ENCODE data around the gene MAP3K8.
"Not testable (repeated sequence)": the region's sequence is repeated elsewhere in the genome, so short reads cannot be mapped to it uniquely, and the experiment has no call there.

Gene MAP3K8

DNA sequence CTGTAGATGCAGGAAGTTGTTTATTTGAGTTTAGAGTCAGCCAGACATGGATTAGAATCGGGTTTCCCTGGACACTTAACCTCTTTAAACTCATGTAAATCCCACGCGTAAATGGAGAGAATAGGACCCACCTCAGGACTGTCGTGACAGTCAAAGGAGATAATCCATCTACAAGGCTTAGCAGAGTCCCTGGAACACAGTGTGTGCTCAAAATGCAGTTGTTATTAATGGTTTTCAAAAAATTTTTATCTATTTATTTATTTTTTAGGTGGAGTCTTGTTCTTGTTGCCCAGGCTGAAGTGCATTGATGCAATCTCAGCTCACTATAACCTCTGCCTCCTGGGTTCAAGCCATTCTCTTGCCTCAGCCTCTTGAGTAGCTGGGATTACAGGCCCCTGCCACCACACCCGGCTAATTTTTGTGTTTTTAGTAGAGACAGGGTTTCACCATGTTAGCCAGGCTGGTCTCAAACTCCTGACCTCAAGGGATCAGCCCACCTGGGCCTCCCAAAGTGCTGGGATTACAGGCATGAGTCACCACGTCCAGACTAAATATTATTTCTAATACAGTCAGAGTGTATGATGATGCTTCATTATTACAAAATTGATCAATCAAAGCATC is 10.2 kb upstream of the MAP3K8 start:
- not testable (repeated sequence) for DNase-seq

DNA sequence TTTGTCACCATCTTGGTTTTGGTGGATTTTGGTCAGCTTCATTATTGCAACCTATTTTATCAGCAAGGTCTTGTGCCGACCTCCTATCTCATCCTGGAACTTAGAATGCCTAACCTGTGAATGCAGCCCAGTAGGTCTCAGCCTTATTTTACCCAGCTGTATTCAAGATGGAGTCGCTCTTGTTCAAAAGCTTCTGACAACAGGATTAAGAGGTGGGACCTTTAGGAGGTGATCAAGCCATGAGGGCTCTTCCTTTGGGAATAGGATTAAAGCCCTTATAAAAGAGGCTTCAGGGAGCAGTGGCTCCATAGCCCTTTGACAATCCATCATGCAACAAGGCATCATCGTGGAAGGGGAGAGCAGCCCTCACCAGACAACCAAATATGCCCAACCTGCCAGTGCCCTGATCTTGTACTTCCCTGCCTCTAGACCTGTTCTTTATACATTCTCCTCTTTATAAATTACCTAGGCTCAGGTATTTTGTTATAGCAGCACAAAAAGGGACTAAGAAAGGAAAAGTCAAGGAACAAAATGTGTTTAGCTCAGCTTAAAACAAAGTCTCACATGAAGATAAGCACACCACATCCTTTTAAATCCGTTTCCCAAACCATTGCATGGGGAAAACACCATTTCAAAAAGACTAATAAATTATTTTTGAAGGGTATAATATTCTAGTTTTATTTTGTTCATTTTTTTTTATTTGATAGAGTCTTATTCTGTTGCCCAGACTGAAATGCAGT is 8.5 kb upstream of the MAP3K8 start:
- no peak for DNase-seq

DNA sequence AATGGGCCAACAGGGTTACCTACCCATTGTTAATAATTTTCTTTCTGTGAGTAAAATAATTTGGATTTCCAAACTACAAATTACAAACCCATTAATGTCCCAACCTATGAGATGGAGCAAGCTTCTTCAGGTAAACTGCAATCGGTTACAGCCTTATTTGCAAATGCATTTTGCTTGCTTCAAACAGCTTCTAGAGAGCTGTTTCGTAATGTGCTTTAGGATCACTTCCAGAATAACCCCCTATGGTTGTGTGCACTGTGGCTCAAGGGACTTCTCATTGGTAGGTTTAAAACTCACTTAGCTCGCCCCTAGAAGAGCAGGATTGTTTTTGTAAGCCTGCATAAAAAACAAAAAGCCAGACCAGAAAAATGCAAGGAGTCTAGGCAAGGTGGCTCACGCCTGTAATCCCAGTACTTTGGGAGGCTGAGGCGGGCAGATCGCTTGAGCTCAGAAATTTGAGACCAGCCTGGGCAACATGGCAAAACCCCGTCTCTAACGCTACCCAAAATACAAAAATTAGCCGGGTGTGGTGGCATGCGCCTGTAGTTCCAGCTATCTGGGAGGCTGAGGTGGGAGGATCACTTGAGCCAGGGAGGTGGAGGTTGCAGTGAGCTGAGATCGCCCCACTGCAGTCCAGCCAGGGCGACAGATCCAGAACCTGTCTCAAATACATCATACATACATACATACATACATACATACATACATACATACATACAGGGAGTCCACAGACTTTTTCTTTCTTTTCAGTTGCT is 3.3 kb upstream of the MAP3K8 start:
- DNase-seq, result no peak

DNA sequence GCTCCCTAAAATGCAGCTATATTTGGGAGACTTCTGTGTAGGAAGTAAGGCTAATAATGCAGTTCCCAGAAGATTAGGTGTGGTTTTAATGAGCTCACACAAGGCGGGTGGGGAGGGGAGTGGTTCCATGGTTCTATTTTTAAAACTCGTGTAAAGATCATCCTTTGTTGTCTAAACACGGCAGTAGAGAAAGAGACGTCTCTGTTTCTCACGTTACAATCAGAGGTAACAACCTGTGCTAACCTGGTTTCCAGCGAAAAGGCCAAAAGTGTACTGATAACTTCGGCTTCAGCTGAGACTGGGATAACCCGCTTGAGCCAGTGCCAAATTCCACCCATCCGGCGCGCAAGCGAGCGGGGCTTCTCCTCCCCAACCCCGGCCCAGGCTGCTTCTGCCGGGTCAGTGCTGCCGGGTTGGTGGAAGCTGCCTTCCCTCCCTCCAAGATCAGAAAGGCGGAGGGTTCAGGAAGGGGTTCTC is 2.5 kb upstream of the MAP3K8 start:
- no peak for DNase-seq

DNA sequence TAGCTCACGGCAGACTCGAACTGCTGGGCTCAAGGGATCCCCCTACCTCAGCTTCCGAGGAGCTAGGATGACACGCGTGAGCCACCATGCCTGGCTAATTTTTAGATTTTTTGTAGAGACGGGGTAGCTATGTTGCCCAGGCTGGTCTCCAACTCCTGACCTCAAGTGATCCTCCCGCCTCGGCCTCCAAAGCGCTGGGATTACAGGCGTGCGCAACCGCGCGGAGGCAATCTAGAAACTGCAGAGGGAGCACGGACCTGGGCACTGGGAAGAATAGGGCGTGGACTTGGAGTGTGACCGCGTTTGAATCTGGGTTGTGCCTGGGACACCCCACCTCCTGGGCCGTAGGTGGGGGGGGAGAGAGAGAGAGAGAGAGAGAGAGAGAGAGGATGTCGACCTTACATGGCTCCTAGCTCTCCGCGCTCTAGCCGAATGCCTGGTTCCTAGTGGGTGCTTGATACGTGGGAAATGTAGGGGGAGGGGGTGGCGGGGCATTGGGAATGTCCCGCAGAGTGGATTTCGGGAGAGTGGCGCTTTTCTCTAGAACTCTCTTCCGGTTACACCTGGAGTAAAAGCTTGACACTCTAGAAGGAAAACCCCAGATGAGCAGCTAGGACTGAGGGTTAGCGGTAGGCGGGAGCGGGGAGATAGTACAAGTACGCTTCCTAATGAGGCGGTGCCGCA is 1.2 kb upstream of the MAP3K8 start:
- no peak for DNase-seq

DNA sequence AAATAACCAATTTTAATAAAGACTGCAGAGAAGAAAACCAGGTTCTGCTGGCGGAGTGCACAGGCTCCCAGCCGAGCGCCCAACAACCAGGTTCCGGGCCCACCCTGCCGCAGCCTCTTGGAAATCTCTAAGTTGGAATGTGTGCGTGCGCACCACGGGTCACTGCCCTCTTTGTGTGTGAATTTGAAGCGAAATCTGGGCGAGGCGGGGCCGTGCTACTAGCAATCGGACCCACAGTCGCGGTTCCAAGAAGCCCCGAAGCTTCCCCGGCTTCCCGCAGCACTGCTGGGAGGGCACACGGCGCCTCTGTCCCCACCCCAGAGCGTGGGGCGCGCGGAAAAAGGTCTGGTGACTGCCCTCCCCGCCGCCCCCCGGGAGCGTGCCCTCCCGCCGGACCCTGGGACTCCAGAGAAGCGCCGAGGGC is 666 bp upstream of the MAP3K8 start:
- DNase-seq, result peak; percentile 77

DNA sequence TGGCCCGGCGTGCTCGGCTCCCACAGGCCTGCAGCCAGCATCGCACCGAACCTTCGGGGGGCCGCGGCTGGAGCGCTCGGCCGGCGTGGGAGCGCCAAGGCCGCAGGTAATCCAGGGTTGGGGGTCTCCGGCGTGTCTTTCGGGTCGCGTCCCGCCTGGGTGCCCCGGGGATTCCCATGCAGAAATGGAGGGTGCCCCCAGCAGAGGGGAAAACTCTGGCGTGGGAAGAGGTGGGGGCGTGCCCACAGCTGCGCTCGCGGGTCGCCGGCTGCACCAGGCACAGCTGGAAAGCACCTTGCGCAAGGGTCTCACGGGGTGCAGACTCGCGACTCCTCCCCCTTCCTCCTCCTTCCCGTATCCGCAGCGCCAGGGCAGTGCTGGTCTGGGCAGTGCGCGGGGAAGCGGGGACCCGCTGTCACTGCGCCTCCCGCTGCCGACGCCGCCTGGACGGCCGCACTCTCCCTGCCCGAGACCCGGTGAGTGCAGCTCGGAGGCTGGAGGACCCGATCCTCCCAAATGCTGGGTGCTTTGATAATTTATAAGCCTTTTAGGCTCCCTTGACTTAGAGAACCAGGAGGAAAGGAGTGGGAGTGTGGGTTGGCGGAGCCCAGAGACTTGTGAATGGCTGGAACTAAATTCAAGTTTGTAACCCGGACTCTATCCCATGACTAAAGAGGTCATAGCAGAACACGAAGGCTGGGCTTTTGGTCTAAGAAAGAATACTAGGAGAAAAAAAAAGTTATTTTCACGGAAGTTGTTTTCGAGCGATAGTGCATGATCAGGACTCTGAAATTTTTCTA is 489 bp downstream of the MAP3K8 start:
- DNase-seq, result peak; percentile 58

DNA sequence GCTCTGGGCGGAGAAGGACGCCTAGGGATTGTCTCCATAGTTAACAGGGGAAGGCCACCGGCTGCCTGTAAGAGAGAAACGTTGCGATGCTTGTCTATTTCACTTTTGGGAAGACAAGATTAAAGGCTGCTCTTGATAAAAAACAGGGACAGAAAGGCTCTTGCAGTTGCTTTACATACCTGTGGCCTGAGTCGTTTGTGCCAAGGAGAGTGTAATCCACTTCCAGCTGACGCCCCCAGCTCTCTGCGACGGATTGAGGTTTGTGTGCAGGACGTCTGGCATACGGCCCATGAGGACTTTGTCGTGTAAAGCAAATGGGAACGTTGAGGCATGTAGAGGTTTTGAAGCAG is 1.1 kb downstream of the MAP3K8 start:
- DNase-seq, result no peak

DNA sequence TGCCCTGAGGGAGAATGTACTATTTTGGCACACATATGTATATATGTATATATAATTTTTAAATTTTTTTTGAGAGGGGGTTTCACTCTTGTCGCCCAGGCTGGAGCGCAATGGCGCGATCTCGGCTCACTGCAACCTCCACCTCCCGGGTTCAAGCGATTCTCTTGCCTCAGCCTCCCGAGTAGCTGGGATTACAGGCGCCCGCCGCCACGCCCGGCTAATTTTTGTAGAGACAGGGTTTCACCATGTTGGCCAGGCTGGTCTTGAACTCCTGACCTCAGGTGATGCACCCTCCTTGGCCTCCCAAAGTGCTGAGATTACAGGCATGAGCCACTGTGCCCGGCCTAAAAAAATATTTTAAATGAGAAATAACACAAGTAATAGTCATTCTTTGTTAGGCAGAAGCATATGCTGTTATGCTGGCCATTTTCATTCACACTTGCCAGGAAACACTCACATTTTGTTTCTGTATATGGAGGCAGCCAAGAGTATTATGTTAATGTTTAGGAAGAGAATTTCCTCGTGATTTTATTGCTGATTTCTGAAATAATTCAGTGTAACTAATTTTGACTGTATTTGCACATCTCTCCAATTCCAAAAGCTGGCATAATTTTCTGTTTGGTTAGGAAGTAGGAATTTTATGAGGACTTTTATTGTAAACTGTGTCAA is 1.6 kb downstream of the MAP3K8 start:
- not testable (repeated sequence) for DNase-seq

DNA sequence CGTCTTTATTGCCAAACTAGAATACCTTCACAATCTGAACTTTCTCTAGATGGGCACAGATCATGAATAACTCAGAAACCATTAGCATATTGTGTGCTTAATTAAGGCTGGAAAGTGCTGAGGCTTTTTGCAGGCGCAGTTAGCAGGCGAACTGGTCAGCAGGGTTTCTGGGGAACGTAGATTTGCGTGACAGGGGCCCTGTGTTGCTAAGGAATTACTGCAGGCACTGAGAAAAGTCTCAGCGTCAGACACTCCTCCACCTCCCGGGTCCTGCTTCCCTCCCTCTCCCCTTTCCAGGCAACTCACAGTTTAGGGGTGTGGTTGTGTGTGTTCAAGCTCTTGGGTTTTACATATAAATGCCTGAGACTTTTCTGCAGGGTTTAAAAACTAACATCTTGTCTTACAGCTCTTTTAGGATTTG is 2.2 kb downstream of the MAP3K8 start:
- DNase-seq, result peak; percentile 71

DNA sequence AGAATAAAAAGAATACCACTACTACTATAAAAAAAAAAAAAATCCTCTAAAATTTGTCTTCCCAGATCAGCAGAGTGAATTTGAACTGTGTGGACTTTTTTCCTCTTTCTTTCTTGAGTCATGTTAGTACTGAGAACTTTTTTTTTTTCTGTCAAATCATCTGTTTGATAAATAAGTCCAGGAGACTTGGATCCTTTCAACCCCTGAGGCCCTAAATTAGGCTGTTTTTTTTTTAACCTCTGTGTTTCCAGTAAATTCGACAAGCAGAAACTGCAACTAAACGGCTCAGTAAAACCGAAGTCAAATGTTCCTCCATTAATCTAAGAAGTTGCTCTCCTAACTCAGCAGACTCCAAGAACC is 2.7 kb downstream of the MAP3K8 start:
- DNase-seq, result no peak

DNA sequence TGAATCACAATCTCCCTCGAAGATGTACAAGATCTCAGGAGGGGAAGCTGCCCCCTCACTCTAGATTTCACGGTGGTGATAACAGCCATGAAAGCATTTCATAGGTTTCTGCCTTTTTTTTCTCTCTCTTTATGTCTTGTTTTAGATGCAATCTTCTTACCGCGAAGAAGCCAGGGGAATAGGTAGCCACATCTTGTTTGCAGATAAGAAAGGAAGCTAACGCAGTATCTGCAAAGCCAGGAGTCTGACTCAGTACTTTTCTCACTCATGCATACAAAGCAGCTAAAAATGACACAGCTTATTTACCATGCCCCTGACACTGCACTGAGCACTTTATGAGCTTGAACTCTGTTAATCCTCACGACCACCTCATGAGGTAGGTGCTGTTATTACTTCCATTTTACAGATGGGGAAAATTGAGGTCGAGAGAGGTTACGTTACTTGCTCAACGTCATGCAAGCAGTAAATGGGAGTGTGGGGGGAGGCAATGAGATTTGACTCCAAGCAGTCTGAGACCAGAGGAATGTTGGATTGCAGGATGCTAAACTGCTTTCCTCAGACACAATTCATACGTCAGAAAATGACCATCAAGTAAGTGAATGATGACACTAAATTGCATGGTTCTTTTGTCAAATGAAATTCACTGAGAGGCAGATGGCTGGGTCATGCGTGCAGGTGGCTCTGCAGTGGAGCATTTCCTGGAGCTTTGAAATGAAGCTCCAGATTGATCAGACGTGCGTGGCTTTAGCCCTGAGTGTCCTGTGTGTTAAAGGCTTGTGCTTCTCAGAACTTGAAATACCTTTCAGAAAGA is 3.3 kb downstream of the MAP3K8 start:
- peak; percentile 75 for DNase-seq

DNA sequence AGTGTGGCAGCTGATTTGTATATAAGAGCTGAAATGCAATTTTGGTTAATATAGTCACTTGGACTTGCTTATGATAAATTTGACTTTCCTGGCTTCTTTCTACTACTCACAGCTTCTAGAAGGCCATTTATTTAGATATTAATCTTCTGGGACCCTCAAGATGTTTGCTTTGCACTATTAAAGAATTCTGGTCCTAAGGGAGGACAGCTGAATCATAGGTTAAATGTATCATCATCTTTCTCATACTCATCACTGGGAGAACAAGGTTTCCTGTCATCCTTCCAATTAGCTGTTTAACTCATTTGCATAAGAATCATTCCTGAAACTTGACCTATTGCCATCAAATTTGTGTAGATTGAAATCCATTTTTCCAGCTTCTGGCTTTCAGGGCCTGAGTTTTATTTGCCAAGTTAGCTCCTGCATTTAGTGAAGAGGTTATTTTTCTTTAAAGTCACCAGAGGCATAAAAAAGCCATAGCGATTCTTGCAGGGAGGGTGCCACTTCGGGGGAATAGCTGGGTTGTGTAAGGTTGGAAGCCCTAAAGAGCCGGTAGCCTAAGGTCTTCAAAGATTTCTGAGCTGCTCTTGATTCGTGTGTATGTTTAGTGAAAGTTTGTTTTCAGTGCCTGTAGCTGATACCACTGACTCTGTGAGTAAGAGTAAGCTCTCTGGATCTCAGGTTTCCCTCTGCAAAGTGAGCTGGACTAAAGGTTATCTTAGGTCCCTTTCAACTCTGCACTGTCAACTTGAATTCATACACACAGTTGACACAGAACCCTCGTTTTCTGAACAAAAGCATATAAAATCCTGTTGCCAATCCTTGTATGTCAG is 4.3 kb downstream of the MAP3K8 start:
- no peak for DNase-seq

DNA sequence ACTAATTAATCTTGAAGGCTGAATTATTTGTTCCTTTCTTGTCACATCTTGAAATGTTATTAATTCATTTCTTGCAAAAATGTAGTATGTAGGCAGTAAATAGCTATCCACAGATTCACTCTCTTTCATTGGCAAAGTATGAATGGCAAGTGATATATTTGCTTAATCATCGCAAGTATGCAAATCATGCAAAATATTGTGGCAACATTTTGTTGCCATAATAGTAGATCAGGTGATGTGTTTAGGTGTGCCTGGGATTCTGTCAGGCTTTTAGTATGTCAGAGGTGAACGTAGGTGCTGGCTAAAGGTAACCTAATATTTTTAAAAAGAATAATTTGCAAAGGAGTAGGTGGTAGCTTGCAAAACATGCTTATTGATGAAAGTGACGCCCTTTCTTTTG is 5.9 kb downstream of the MAP3K8 start:
- DNase-seq, result no peak

DNA sequence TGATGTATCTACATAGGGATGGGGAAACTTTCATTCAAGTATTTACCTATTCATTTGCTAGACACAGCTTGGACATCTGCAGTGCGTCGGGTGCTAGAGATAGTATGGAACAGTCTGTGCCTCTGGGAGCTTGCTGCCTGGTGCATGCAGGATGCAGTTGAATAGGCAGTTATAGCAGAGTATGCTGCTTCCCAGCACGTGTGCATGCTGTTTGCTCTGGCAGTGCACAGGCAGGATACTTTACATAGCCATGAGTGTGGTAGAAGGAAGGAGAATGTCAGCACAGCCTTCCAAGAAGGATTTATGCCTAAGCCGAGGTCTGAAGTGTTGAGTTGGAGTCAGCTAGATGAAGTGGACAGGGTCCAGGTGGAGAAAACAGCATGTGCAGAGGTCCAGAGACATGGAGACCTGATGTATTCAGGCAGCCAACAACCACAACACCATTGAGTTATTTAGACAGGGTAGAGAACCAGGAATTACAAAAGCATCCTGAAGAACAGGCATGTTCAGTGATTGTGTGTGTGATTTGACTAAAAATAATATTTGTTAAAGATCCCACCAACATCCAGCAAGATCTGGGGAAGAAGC is 8.1 kb downstream of the MAP3K8 start:
- DNase-seq, result no peak

DNA sequence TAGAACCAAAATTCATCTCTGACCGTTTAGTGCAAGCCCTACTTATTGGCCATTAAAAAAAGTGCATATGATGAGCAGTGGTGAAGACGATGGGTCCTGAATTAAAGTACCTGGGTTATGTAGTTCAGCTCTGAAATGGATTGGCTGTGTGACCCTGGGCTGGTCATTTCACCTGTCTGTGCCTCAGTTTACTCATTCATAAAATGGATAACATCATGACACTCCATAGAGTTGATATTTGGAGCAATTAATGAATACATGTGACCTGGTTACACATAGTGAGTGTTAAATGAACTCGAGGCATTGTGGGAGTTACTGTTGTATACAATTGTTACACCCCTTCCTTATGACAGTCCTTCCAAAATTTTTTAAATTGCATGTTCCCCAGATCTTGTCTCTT is 9.1 kb downstream of the MAP3K8 start:
- no peak for DNase-seq

DNA sequence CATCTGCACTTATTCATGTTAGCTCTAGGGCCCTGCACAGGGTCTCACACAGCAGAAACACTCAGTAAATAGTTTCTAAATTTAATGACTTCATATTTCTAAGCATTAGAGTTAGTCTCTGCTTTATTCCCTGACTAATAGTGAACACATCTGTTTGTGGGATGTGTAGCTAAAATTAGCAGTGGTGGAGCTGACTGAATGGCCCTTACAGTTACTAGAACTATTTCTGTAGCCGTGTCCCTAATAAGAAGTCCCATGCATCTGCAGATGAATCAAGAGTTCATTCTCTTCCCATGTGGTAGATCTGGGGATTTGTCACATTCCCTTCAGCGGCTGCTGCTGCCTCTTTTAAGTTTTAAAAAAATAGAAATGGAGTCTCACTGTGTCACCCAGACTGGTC is 11.7 kb downstream of the MAP3K8 start:
- DNase-seq, result peak; percentile 89

DNA sequence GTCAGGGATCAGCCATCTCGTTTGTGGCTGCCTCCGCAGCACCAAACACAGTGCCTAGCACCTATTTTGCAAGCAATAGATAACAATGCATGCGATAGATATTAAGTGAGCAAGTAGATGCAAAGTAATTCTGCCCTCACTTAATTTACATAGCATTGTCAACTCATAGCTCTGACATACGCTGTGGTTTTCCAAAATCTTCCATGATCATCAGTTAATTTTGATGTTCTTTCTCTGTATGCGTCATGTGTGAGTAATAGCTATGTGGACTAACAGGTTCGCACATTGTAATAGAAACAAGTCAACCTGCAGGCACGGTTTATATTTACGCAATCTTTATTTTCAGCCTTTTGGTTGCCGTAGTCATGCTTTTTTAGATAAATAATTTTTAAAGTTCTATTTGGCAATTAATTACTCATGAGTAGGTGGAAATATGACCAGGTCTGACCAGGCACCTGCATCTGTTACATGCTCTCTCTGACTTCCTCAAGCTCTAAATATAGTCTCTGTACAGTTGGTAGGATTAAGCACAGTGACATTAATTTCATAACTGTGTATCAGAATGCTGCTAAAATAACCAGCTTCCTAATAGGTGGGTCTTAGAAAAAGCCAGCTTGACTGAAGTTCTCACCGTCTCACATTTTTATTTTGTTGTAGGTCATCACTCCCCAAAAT is 13.3 kb downstream of the MAP3K8 start:
- peak; percentile 68 for DNase-seq

DNA sequence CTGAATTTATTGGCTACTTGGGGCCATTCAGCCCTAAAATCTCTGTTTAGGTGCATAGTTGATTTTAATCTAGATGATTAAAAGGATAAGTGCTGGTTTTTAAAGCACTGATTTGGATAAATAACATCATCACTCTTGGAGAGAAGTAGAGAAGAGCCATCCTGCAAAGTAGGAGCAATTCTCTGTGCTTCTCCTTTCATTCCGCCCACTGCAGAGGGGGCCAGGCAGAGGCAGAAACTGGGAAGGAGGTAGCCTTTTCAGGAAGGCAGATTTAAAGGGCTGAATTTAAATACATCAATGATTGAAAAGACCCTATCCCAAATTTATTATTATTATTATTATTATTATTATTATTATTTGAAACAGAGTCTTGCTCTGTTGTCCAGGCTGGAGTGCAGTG is 14.1 kb downstream of the MAP3K8 start:
- DNase-seq, result no peak

Measured in fibroblast of upper back skin (primary cell).